GM12875 (cell line): Measurements from ENCODE around the gene CMIP.

Source experiments
- H3K4me3 ChIP-seq: one replicate; pipeline ENCODE4 v1.5.1; 2011; ENCODE audit warnings: low read depth, low read length, control low read depth
- TF ChIP-seq, protein P1 (sequence below): IDR thresholded peaks from 2 replicates; pipeline ENCODE4 v1.5.1; 2011; ENCODE audit warnings: low read depth, mild to moderate bottlenecking, control low read depth, inconsistent platforms, low read length, moderate library complexity, borderline replicate concordance; ENCODE audit not compliant: insufficient read depth

Gene CMIP

DNA sequence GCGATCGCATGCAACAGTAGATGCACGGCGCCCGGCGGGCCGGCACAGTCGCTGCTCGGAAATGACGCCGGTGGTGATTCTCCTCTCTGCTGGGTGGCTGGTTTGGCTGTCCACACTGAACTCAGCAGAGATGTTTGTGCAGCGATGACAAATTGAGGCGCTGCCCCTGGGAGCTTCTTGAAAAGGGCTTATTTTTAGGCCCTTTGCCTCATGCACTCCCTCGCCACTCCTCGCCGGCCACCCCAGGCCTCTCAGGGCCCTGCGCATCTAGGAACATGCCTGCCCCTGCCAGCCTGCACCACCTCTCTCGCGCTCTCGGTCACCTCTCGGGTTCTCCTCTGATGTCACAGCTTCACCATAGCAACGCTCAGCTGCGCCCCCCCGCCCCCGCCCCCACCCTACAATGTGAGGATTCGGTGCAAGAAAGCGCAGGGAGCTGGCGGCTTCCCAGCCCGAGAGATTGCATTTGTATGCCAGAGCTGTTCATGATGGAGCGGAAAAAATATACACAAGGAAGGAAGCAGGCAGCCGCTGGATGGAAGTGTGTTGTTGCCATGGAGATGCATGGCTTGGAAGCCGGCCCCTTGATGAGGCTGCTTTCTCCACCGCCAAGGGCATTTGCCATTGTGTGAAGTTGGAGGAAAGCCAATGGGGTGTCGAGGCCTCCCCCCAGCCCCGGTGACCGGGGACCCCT is 253.2 kb downstream of the CMIP start:
- TF ChIP-seq, protein P1, sequence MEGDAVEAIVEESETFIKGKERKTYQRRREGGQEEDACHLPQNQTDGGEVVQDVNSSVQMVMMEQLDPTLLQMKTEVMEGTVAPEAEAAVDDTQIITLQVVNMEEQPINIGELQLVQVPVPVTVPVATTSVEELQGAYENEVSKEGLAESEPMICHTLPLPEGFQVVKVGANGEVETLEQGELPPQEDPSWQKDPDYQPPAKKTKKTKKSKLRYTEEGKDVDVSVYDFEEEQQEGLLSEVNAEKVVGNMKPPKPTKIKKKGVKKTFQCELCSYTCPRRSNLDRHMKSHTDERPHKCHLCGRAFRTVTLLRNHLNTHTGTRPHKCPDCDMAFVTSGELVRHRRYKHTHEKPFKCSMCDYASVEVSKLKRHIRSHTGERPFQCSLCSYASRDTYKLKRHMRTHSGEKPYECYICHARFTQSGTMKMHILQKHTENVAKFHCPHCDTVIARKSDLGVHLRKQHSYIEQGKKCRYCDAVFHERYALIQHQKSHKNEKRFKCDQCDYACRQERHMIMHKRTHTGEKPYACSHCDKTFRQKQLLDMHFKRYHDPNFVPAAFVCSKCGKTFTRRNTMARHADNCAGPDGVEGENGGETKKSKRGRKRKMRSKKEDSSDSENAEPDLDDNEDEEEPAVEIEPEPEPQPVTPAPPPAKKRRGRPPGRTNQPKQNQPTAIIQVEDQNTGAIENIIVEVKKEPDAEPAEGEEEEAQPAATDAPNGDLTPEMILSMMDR, result no peak

DNA sequence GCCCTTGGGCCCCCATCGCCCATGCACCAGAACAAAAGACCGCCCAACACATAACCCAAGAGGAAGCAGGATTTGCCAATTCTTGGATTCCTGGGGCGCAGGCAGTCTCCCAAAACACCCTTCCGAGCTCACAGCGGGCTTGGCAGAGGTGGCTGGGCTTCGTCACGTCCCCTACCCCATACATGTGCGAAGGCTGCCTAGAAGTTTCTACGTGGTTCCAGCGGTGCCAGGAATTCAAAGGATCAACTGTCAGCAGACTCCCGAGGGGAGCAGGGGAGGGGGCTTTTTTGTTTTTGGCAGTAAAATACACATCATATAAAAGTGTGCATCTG is 253.7 kb downstream of the CMIP start:
- H3K4me3 ChIP-seq, result no peak overlapping the region
- TF ChIP-seq, protein P1, result no peak

More for the DNA sequence above, 253.2 kb downstream of the CMIP start:
- no peak overlapping the region for H3K4me3 ChIP-seq

DNA sequence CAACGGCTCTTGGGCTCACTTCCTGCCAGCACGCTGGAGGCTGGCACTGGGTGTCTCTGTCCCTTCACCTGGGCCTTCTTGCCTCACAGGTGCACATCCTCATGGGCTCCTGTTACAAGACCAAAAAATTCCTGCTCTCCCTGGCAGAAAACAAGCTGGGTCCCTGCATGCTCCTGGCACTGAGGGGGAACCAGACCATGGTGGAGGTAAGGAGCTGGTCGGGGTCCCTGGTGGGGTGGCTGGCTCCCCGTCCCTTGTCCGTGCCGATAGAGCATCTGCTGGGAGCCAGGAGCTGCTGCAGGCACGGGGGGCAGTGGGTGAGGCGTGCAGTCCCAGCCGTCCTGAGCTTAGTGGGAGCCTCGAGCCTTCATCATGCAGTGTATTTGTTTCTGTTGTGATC is 255.0 kb downstream of the CMIP start:
- TF ChIP-seq, protein P1, result no peak
- no peak overlapping the region for H3K4me3 ChIP-seq

DNA sequence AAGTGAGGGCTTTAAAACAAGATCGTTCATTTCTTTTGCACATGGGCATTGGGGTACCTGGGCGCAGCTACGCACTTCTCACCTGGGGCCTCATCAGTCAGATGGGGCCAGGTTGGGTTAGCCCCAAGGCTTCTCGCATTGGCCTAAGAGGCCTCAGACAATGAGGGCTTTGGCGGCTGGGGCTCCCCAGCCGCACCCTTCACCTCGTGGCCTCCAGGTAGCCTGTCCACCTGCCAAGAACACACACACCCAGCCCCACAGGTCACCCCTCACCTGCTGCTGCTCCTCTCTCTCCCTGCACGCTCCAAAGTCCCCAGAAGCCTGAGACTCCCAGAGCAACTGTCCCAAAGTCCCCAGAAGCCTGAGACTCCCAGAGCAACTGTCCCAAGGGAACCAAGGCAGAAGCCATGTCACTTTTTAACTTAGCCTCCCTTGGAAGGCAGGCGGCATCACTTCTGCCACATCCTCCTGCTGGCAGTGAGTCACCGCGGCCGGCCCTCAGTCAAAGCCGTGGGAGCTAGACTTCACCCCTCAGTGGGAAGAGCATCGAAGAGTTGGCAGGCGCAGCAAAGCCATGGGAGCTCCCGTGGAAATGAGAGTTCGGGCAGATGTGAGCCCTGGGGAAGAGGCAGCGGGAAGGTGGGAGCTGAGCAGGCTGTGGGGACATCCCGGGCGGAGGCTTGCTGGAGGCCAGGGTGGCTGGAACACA is 255.6 kb downstream of the CMIP start:
- TF ChIP-seq, protein P1, result no peak
- no peak overlapping the region for H3K4me3 ChIP-seq

DNA sequence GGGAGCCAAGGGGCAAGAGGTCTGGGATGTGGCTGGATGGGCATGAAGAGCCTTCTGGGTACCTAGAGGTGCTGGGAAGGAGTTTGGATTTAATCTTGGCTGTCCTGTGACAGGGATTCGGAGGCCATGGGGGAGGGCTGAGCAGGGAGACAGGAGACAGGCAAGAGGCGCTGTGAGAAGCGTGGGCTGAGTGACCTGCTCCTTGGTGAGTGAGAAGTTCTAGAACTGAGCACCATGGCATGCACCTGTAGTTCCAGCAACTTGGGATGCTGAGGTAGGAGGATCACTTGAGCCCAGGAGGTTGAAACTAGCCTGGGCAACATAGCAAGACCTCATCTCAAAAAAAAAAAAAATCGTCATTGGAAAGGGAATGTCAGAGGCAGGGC is 256.2 kb downstream of the CMIP start:
- no peak overlapping the region for H3K4me3 ChIP-seq
- TF ChIP-seq, protein P1, result no peak

DNA sequence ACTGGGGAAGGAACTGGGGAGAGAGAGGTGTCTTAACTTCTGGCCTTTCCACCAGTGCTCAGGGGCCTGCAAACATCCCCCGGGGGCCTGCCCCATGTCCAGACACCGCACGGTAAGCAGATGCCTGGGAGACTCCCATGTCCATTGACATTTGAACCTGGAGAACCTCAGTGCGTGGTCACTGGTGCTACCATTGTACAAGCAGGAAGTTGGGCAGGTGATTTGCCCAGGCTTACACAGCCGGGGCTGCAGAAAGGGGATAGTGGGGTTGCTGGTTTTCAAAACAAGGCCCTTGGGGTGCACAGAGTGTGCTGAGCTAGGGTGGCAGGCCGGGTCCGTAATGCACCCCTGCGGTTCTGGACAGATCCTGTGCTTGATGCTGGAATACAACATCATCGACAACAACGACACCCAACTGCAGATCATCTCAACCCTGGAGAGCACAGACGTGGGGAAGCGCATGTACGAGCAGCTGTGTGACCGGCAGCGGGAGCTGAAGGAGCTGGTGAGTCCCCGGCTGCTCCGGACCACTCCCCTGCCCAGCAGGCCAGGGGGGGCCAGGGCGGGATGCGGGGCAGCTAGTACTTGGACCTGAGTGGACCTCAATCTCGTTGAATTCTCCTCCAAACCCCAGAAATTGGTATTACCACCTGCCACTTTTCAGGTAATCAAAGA is 256.8 kb downstream of the CMIP start:
- no peak overlapping the region for H3K4me3 ChIP-seq
- TF ChIP-seq, protein P1, result no peak
